Body of pancreas (tissue), 4 donors: ENCODE measurements around the gene ABCC11.

Experiments used
- CTCF ChIP-seq, 7 experiments: fragments of 450-650 bp in 4 of 7; fragments of 200-600 bp in 3 of 7; sonication (generic) in 3 of 7; IDR thresholded peaks; one replicate each; pipeline ENCODE4 v1.5.1; 2016 to 2019; ENCODE audit warnings: antibody characterized with exemption in 7 of 7
- POLR2A ChIP-seq, 3 donors: fragments of 450-650 bp; IDR thresholded peaks; one replicate each; pipeline ENCODE4 v1.6.1; 2016; ENCODE audit warnings: antibody characterized with exemption in 3 of 3, mild to moderate bottlenecking in 2 of 3

GRCh38 chr16:48244080-48244862 is 3.1 kb downstream of the ABCC11 start, which contains the start of gene LONP2:
- TF ChIP-seq CTCF (IDR thresholded peaks at IDR 0.05): no peak
- TF ChIP-seq POLR2A (IDR thresholded peaks at IDR 0.05): peak; percentile 60 to 86 (median 85)
